HG02571 (cell line): ENCODE data around the gene MLANA.
"Not testable (repeated sequence)": the region's sequence is repeated elsewhere in the genome, so short reads cannot be mapped to it uniquely, and the experiment has no call there.

Experiments
- ATAC-seq: cut with Tn5 transposase; IDR thresholded peaks from one replicate; pipeline ENCODE4 v1.9.1; 2021; ENCODE audit warnings: mild to moderate bottlenecking, moderate library complexity; ENCODE audit not compliant: unreplicated experiment

The MLANA gene

GRCh38 chr9:5869315-5870019, 21.2 kb upstream of the MLANA start:
- no peak for ATAC-seq

- ATAC-seq, result no peak
Observed at GRCh38 chr9:5870020-5870339, 20.7 kb upstream of the MLANA start.

- no peak for ATAC-seq
Observed at GRCh38 chr9:5870691-5871090, 20.0 kb upstream of the MLANA start.

- ATAC-seq, result no peak
Observed at GRCh38 chr9:5871785-5872184, 18.9 kb upstream of the MLANA start.

GRCh38 chr9:5872511-5872910, 18.2 kb upstream of the MLANA start:
- ATAC-seq, result no peak

GRCh38 chr9:5873439-5873838, 17.2 kb upstream of the MLANA start:
- no peak for ATAC-seq

GRCh38 chr9:5874048-5874447, 16.6 kb upstream of the MLANA start:
- no peak for ATAC-seq

- ATAC-seq, result no peak
Observed at GRCh38 chr9:5876026-5876425, 14.7 kb upstream of the MLANA start.

- ATAC-seq, result no peak
Observed at GRCh38 chr9:5876711-5877110, 14.0 kb upstream of the MLANA start.

- no peak for ATAC-seq
Observed at GRCh38 chr9:5879419-5880181, 11.1 kb upstream of the MLANA start.

GRCh38 chr9:5882244-5883012, 8.3 kb upstream of the MLANA start:
- not testable (repeated sequence) for ATAC-seq

- no peak for ATAC-seq
Observed at GRCh38 chr9:5884191-5884590, 6.5 kb upstream of the MLANA start.

GRCh38 chr9:5886114-5886939, 4.4 kb upstream of the MLANA start:
- peak; percentile 83 for ATAC-seq

- ATAC-seq, result no peak
Observed at GRCh38 chr9:5892456-5893133, 1.9 kb downstream of the MLANA start.

GRCh38 chr9:5893134-5893505, 2.4 kb downstream of the MLANA start:
- ATAC-seq, result no peak

- no peak for ATAC-seq
Observed at GRCh38 chr9:5893591-5894236, 3.0 kb downstream of the MLANA start.

GRCh38 chr9:5894237-5894959, 3.7 kb downstream of the MLANA start:
- ATAC-seq, result no peak

- ATAC-seq, result no peak
Observed at GRCh38 chr9:5895782-5896181, 5.1 kb downstream of the MLANA start.

- no peak for ATAC-seq
Observed at GRCh38 chr9:5896863-5897262, 6.2 kb downstream of the MLANA start.
